ENCODE measurements around the gene C1orf146. TPM values are rescaled to one million over a fixed set of nuclear protein-coding genes. Genes with fewer than 3 reads are reported as not detected.

C1orf146 gene
- total and polyA plus RNA-seq, 2 donors (not counting 1 experiment from before 2014, with no cell fraction given) = not detected

DNA sequence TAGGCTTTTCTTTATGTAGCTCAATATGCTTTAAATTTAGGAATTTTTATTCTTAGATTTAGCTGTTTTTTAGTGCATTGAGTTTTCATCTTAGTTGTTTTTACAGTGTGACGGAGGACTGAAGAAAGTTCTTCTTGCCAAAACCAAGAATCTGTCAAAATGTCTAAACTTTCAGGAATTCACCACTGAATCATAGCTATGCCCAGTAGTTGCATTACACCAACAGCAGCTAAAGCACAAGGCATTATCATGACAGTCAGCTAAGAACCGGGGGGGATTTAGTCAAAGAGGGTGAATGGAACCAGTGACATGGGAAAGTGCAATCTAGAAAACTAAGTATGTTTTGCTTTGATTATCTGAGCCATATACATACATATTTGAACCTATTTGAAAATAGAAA lies 6.5 kb upstream of the C1orf146 start:
- Histone ChIP-seq H3K9me3 (ENCODE audit: control extremely low read depth in 1 of 3, control insufficient read depth in 2 of 3, insufficient read depth in 1 of 3, low read length in 2 of 3) (no peaks in the 10 kb centered on the region), H3K9ac (ENCODE audit: low read length) (no peak overlapping the region), H2AFZ (ENCODE audit: insufficient read depth, low read depth, low read length, poor library complexity, severe bottlenecking) (no peak overlapping the region), H3K27ac (ENCODE audit: low read length in 2 of 2) (no peak overlapping the region), H3K36me3 (replicated peaks in 1 of 2; ENCODE audit: control extremely low read depth in 1 of 2, control insufficient read depth in 1 of 2, extremely low read depth in 1 of 2, insufficient read depth in 2 of 2, low read length in 1 of 2) (no peaks in the 10 kb centered on the region), H3K27me3 (replicated peaks in 1 of 4; ENCODE audit: control extremely low read depth in 1 of 4, control insufficient read depth in 3 of 4, insufficient read depth in 4 of 4, low read length in 3 of 4) (no peaks in the 10 kb centered on the region), H3K4me3 (ENCODE audit: control extremely low read depth in 1 of 5, extremely low read depth in 1 of 5, insufficient read depth in 1 of 5, low read depth in 2 of 5, low read length in 4 of 5) (no peak overlapping the region), H3K4me2 (replicated peaks; ENCODE audit: low read depth, low read length, poor library complexity, severe bottlenecking) (no peak overlapping the region), H3K79me2 (ENCODE audit: control insufficient read depth, insufficient read depth, low read length) (no peaks in the 10 kb centered on the region), H3K4me1 (ENCODE audit: control insufficient read depth in 2 of 2, insufficient read depth in 2 of 2, low read length in 2 of 2) (no peaks in the 10 kb centered on the region), H4K20me1 (ENCODE audit: control insufficient read depth, insufficient read depth, low read length, poor library complexity, severe bottlenecking) (no peaks in the 10 kb centered on the region)
- TF ChIP-seq EZH2 (IDR thresholded peaks at IDR 0.05; ENCODE audit: borderline replicate concordance, insufficient read depth, low read depth, low read length, poor library complexity, severe bottlenecking) = no peak
- TF ChIP-seq, protein P1, sequence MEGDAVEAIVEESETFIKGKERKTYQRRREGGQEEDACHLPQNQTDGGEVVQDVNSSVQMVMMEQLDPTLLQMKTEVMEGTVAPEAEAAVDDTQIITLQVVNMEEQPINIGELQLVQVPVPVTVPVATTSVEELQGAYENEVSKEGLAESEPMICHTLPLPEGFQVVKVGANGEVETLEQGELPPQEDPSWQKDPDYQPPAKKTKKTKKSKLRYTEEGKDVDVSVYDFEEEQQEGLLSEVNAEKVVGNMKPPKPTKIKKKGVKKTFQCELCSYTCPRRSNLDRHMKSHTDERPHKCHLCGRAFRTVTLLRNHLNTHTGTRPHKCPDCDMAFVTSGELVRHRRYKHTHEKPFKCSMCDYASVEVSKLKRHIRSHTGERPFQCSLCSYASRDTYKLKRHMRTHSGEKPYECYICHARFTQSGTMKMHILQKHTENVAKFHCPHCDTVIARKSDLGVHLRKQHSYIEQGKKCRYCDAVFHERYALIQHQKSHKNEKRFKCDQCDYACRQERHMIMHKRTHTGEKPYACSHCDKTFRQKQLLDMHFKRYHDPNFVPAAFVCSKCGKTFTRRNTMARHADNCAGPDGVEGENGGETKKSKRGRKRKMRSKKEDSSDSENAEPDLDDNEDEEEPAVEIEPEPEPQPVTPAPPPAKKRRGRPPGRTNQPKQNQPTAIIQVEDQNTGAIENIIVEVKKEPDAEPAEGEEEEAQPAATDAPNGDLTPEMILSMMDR (IDR thresholded peaks at IDR 0.05) = no peak
- Mint-ChIP-seq H3K27me3 (peaks cover 5% of the 10 kb centered on the region), H3K9me3 (ENCODE audit: insufficient read depth) (no peaks in the 10 kb centered on the region), H3K4me3 (no peak overlapping the region), H3K4me1 (no peaks in the 10 kb centered on the region), H3K27ac (no peak overlapping the region)
- intact Hi-C loops (cut with micrococcal nuclease) = no loop called here
- WGBS (ENCODE audit: insufficient coverage) = no CpG with 5 or more reads among the region's 2 CpGs
- ATAC-seq (ENCODE audit: low read depth) (no peak), DNase-seq (no peak)
- ChIA-PET POLR2A (no interaction called here), CTCF (no interaction called here)

DNA sequence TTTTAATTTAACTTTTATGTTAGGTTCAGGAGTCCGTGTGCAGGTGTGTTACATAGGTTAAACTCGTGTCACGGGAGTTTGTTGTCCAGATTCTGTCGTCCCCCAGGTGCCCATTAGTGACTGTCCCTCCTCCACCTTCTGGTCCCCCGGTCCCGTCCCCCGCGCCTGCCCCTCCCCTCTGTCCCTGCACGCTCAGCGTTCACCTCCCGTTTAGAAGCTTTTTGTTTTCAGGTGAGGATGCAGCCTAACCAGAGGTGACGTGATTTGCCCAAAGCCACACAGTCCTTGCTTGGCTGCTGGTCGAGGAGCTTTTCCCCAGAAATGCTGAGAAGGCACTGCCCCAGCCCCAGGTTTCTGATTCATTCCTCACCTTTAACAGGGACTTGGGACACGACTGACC lies 844 bp downstream of the C1orf146 start:
- Histone ChIP-seq H3K4me2 (replicated peaks; ENCODE audit: low read depth, low read length, poor library complexity, severe bottlenecking) (no peak overlapping the region), H3K27ac (ENCODE audit: low read length in 2 of 2) (no peak overlapping the region), H3K36me3 (replicated peaks in 1 of 2; ENCODE audit: control extremely low read depth in 1 of 2, control insufficient read depth in 1 of 2, extremely low read depth in 1 of 2, insufficient read depth in 2 of 2, low read length in 1 of 2) (no peaks in the 10 kb centered on the region), H3K79me2 (ENCODE audit: control insufficient read depth, insufficient read depth, low read length) (no peaks in the 10 kb centered on the region), H2AFZ (ENCODE audit: insufficient read depth, low read depth, low read length, poor library complexity, severe bottlenecking) (no peak overlapping the region), H4K20me1 (ENCODE audit: control insufficient read depth, insufficient read depth, low read length, poor library complexity, severe bottlenecking) (no peaks in the 10 kb centered on the region), H3K9ac (ENCODE audit: low read length) (no peak overlapping the region), H3K27me3 (replicated peaks in 1 of 4; ENCODE audit: control extremely low read depth in 1 of 4, control insufficient read depth in 3 of 4, insufficient read depth in 4 of 4, low read length in 3 of 4) (no peaks in the 10 kb centered on the region), H3K4me3 (ENCODE audit: control extremely low read depth in 1 of 5, extremely low read depth in 1 of 5, insufficient read depth in 1 of 5, low read depth in 2 of 5, low read length in 4 of 5) (no peak overlapping the region), H3K9me3 (ENCODE audit: control extremely low read depth in 1 of 3, control insufficient read depth in 2 of 3, insufficient read depth in 1 of 3, low read length in 2 of 3) (peaks cover 0 to 3% (median 0%) of the 10 kb centered on the region in 3 donors), H3K4me1 (ENCODE audit: control insufficient read depth in 2 of 2, insufficient read depth in 2 of 2, low read length in 2 of 2) (no peaks in the 10 kb centered on the region)
- no peak overlapping the region for H3K4me3 Mint-ChIP-seq
- intact Hi-C loops (cut with micrococcal nuclease) = no loop called here
- H3K27ac Mint-ChIP-seq = no peak overlapping the region
- WGBS (ENCODE audit: insufficient coverage) = 85% methylated on average over 11 of the region's 14 CpGs
- ChIA-PET POLR2A (no interaction called here), CTCF (no interaction called here)
- DNase-seq (no peak), ATAC-seq (ENCODE audit: low read depth) (no peak)
- H3K9me3 Mint-ChIP-seq (ENCODE audit: insufficient read depth) = no peaks in the 10 kb centered on the region
- H3K27me3 Mint-ChIP-seq = peaks cover 5% of the 10 kb centered on the region
- H3K4me1 Mint-ChIP-seq = no peaks in the 10 kb centered on the region
- TF ChIP-seq, protein P1 (IDR thresholded peaks at IDR 0.05) = no peak
- no peak for TF ChIP-seq EZH2 (IDR thresholded peaks at IDR 0.05; ENCODE audit: borderline replicate concordance, insufficient read depth, low read depth, low read length, poor library complexity, severe bottlenecking)
